ENCODE results near the gene CDC42EP5. TPM values are rescaled to one million over a fixed set of nuclear protein-coding genes. Genes with fewer than 3 reads are reported as not detected.

The CDC42EP5 gene
- total RNA-seq, 2 donors from 2014 or later: 444 to 601 TPM

DNA sequence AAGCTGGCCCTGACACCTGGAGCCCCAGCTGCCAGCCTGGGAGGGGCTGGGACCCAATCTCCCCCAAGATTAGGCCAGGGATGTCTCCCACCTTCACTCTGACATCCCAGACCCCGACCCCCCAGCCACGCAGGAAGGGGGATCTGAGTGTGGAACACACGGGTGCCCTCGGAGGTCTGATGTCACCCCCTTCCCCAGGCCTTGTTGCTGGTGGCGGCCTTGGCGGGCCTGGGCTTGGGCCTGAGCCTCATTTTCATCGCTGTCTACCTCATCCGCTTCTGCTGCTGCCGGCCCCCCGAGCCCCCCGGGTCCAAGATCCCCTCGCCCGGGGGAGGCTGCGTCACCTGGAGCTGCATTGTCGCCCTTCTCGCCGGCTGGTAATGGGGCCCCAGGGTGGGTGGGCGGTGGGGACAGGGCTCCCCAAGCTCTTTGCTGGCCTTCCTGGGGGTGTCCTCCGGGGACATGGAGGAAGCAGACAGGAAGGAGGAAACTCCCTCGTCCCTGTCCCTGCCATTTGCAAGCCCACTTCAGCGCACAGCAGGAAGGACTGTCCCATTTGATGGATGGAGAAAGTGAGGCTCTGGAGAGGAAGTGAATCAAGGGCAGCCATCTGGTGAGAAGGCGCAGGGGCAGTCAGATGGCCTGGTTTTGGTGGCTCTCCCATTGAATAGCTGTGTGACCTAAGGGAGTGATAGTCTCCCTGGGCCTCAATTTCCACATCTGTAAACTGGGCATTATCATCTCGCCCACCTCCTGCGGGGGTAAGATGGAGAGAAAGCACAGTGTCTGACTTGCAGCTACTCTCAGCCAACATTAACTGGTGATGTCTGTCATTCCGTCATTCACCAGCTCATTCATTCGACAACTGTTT, 53.9 kb downstream of the CDC42EP5 start:
- Histone ChIP-seq H3K27ac (no peak overlapping the region), H3K4me3 (no peak overlapping the region), H3K9ac (ENCODE audit: low read depth in 2 of 2, low read length in 2 of 2) (no peak overlapping the region), H3K36me3 (no peaks in the 10 kb centered on the region), H3K27me3 (peaks cover 29% of the 10 kb centered on the region), H3K4me1 (no peaks in the 10 kb centered on the region), H3K9me3 (no peaks in the 10 kb centered on the region)
- no peak for DNase-seq
- intact Hi-C loops (cut with DNase I): no loop called here
- TF ChIP-seq, protein P1, sequence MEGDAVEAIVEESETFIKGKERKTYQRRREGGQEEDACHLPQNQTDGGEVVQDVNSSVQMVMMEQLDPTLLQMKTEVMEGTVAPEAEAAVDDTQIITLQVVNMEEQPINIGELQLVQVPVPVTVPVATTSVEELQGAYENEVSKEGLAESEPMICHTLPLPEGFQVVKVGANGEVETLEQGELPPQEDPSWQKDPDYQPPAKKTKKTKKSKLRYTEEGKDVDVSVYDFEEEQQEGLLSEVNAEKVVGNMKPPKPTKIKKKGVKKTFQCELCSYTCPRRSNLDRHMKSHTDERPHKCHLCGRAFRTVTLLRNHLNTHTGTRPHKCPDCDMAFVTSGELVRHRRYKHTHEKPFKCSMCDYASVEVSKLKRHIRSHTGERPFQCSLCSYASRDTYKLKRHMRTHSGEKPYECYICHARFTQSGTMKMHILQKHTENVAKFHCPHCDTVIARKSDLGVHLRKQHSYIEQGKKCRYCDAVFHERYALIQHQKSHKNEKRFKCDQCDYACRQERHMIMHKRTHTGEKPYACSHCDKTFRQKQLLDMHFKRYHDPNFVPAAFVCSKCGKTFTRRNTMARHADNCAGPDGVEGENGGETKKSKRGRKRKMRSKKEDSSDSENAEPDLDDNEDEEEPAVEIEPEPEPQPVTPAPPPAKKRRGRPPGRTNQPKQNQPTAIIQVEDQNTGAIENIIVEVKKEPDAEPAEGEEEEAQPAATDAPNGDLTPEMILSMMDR (IDR thresholded peaks at IDR 0.05): no peak

DNA sequence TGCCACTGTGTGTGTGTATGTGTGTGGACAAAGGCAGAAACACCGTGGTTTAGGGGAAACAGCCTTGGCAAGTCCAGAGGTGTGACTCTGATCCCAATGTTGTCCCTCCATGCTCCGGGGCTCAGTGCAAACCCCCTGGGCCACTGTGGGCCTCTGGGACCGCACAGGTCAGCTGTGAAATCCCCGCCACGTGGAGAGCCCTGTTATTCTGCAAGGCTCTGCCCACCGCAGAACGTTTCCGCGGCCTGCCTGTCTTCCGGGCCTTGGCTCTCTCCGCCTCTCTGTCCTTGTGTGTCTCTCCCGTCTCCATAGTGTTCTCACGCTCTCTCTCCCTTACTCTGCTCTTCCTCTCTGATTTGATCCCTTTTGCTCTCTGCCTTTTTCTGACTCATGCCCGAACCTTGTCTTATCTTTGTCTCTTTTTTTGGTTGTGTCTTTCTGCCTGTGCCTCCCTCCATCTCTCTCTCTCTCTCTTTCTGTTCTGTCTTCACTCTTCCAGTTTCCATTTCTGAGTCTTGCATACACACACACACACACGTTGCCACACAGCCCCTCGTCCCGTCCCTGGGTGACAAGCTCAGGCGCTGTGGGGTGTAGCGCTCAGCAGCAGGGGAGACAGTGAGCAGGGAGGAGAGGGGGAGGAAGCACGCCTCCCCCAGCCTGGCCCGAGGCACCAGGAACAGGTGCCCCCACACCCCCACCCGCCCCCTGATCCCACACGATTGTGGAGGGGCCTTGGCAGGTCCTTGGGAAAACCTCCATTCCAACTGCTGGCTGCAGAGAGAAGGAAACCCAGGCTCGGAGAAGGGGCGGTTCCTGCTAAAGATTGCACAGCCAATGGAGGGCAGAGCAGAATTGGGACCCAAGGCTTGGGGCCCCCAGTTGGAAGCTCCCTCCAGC, 54.8 kb downstream of the CDC42EP5 start:
- H3K4me1 ChIP-seq: no peaks in the 10 kb centered on the region
- no peak overlapping the region for H3K9ac ChIP-seq (ENCODE audit: low read depth in 2 of 2, low read length in 2 of 2)
- no peak overlapping the region for H3K27ac ChIP-seq
- no peak for DNase-seq
- no peaks in the 10 kb centered on the region for H3K36me3 ChIP-seq
- peaks cover 29% of the 10 kb centered on the region for H3K27me3 ChIP-seq
- TF ChIP-seq, protein P1 (IDR thresholded peaks at IDR 0.05): no peak
- intact Hi-C loops (cut with DNase I): no loop called here
- H3K9me3 ChIP-seq: no peaks in the 10 kb centered on the region
- no peak overlapping the region for H3K4me3 ChIP-seq

DNA sequence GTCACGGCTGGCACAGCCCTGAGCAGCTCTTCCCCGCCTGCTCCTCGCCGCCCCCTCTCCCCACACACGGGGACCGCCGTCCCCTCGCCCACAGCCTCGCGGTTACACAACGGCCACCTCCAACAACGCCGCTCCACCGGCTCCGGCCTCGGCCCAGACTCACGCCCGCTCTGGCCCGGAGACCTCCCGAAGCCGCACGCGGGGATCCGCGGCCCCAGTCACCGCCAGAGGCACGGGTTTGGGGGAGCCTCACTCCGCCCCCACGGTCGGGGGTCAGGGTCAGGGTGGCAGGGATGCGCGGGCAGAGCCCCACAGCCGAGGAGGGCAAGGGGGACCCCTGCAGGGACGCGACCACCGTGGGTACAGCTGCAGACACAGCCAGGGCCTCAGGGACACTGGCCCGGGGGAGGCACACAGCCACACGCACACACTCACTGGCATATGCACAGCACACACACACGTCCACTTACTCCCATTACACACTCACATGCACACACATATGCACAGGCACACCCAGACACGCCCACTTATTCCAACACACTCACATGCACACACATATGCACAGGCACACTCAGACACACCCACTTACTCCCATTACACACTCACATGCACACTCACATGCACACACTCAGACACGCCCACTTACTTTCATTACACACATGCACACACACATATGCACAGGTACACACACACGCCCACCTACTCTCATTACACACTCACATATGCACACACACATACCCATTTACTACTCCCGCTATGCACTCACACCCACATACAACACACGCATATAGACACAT, 56.2 kb downstream of the CDC42EP5 start:
- Histone ChIP-seq H3K4me3 (no peak overlapping the region), H3K9me3 (no peaks in the 10 kb centered on the region), H3K4me1 (no peaks in the 10 kb centered on the region), H3K36me3 (no peaks in the 10 kb centered on the region), H3K27me3 (peaks cover 29% of the 10 kb centered on the region), H3K27ac (no peak overlapping the region), H3K9ac (ENCODE audit: low read depth in 2 of 2, low read length in 2 of 2) (no peak overlapping the region)
- intact Hi-C loops (cut with DNase I): no loop called here
- TF ChIP-seq, protein P1 (IDR thresholded peaks at IDR 0.05): no peak
- no peak for DNase-seq

DNA sequence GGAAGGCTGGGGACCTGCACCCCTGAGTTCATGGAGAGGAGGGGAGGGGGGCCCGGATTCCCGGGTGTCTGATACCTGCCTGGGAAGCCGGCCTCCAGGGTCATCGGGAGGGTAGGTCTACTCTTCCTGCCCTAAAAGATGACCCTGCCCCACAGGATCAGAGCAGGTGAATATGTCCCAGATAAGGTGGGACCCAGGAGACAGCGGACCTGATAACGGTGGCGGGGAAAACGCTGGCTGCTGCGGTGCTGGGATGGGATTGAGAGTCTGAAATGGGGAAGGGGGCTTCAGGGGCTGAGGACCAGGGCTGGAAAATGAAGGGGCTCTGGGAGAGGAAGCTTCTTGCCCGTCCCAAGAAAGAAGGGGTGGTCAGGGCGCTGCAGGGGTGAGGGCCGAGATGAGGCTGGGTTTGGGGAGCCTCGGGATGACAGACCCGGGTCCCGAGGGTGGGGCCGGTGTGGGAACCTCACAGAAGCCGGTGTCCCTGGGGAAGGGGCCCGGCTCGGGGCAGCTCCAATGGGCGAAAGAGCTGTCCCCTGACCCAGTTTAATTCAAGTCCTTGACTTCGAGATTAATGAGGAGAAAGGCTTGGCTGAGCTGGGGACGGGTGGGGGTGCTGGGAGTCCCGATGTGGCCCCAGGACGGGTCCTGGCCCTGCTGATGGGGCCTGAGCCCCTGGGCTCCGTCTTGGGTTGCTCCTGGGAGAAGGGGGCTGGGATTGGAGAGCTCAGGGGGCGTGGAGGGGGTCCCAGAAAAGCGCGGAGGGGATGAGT, 57.0 kb downstream of the CDC42EP5 start:
- no peak for DNase-seq
- H3K27me3 ChIP-seq: peaks cover 29% of the 10 kb centered on the region
- intact Hi-C loops (cut with DNase I): no loop called here
- no peak overlapping the region for H3K4me3 ChIP-seq
- H3K36me3 ChIP-seq: no peaks in the 10 kb centered on the region
- H3K27ac ChIP-seq: no peak overlapping the region
- H3K9me3 ChIP-seq: no peaks in the 10 kb centered on the region
- H3K4me1 ChIP-seq: no peaks in the 10 kb centered on the region
- no peak overlapping the region for H3K9ac ChIP-seq (ENCODE audit: low read depth in 2 of 2, low read length in 2 of 2)
- TF ChIP-seq, protein P1 (IDR thresholded peaks at IDR 0.05): no peak
